ENCODE measurements around the gene CORIN. TPM values are rescaled to one million over a fixed set of nuclear protein-coding genes. Genes with fewer than 3 reads are reported as not detected.
A peak's percentile ranks its signal among the peaks of the same experiment; 100 is the strongest.

The CORIN gene, protein sequence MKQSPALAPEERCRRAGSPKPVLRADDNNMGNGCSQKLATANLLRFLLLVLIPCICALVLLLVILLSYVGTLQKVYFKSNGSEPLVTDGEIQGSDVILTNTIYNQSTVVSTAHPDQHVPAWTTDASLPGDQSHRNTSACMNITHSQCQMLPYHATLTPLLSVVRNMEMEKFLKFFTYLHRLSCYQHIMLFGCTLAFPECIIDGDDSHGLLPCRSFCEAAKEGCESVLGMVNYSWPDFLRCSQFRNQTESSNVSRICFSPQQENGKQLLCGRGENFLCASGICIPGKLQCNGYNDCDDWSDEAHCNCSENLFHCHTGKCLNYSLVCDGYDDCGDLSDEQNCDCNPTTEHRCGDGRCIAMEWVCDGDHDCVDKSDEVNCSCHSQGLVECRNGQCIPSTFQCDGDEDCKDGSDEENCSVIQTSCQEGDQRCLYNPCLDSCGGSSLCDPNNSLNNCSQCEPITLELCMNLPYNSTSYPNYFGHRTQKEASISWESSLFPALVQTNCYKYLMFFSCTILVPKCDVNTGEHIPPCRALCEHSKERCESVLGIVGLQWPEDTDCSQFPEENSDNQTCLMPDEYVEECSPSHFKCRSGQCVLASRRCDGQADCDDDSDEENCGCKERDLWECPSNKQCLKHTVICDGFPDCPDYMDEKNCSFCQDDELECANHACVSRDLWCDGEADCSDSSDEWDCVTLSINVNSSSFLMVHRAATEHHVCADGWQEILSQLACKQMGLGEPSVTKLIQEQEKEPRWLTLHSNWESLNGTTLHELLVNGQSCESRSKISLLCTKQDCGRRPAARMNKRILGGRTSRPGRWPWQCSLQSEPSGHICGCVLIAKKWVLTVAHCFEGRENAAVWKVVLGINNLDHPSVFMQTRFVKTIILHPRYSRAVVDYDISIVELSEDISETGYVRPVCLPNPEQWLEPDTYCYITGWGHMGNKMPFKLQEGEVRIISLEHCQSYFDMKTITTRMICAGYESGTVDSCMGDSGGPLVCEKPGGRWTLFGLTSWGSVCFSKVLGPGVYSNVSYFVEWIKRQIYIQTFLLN
- total RNA-seq = under 1 TPM; 0.26 to 0.41 TPM

- Mint-ChIP-seq H3K27me3 (no peaks in the 10 kb centered on the region), H3K4me1 (peaks cover 9% of the 10 kb centered on the region), H3K36me3 (ENCODE audit: low read depth) (no peaks in the 10 kb centered on the region), H3K9me3 (no peaks in the 10 kb centered on the region), H3K27ac (no peak within 1 kb of the TSS), H3K4me3 (peak within 1 kb of the TSS; percentile 83)
- ATAC-seq (replicated peaks) = no peak
These were observed at the start of gene CORIN for GRCh38 chr4:47837908-47838294. CORIN (minus strand) TSS chr4:47838067; CDS start chr4:47837949, 118 bp downstream.

DNA sequence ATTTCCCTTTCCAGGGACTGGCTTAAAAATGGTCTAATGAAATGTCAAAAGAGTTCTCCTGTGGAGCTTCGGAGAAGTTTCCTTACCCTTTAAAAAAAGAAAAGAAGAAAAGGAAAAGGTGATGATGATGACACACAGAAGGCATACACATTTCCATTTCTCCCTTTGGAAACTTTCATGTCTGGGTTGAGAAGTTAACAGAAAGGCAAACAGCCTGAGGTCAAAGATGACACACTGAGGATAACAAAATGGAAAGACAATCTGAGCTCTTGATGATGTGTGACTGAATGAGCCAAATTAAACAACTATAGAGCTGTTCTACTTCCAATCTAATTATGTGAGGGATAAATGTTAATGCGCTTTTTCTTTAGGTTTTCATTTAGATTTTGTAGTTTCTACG is 44.4 kb upstream of the CORIN start:
- Mint-ChIP-seq H3K27me3 (no peaks in the 10 kb centered on the region), H3K9me3 (no peaks in the 10 kb centered on the region), H3K36me3 (ENCODE audit: low read depth) (peaks cover 95% of the 10 kb centered on the region), H3K27ac (no peak overlapping the region), H3K4me1 (no peaks in the 10 kb centered on the region), H3K4me3 (no peak overlapping the region)
- ATAC-seq (replicated peaks) = no peak

DNA sequence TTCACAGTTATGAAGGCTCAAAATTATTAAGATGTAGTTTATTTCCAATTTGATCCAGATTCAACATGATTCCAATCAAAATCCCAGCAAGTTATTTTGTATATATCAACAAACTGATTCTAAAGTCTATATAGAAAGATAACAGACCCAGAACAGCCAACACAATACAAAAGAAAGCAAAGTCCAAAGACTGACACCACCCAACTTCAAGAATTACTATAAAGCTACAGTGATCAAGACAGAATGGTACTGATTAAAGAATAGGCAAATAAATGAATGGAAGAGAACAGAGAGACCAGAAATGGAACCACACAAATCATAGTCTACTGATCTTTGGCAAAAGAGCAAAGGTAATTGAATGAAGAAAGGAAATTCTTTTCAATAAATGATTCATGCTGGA is 41.6 kb upstream of the CORIN start:
- Mint-ChIP-seq H3K9me3 (no peaks in the 10 kb centered on the region), H3K4me1 (peaks cover 4% of the 10 kb centered on the region), H3K36me3 (ENCODE audit: low read depth) (peaks cover 95% of the 10 kb centered on the region), H3K27me3 (no peaks in the 10 kb centered on the region), H3K27ac (no peak overlapping the region), H3K4me3 (no peak overlapping the region)
- ATAC-seq (replicated peaks) = no peak

DNA sequence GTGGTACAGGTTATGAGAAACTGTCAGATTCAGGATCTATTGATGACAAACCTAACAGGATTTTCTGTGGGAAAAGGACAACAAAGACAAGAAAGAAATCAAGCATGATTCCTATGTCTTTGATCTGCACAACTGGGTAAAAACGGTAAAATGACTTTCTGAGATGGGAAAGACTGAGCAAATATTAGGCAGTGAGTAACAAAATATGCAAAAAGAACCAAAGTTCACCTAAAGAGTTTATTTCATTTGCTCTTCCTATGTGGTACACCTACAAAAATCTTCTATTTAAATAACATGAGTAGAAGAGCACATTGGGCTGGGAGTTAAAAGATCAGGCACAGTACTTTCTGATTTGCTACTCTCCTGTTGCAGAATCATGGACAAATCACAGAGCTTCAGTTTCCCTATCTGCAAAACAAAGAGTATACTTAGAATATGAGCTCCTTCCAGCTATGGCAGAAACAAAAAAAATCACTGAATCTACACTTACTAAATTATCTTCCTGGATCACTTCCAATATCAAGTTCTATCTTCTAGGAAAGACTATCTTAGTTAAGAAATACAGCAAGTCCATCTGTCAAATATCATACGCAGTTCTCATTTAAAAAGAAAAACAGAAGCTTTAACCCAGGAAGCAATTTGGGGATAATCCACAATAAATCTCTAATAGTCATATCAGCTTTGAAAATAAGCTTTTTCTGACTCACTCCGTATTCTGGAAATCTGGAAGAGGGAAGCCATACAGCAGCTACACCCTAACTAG is 39.1 kb upstream of the CORIN start:
- H3K36me3 Mint-ChIP-seq (ENCODE audit: low read depth) = peaks cover 95% of the 10 kb centered on the region
- no peaks in the 10 kb centered on the region for H3K9me3 Mint-ChIP-seq
- H3K4me1 Mint-ChIP-seq = peaks cover 9% of the 10 kb centered on the region
- no peak for ATAC-seq (replicated peaks)
- H3K27ac Mint-ChIP-seq = no peak overlapping the region
- no peak overlapping the region for H3K4me3 Mint-ChIP-seq
- H3K27me3 Mint-ChIP-seq = no peaks in the 10 kb centered on the region

- H3K4me1 Mint-ChIP-seq = peaks cover 9% of the 10 kb centered on the region
- H3K36me3 Mint-ChIP-seq (ENCODE audit: low read depth) = peaks cover 90% of the 10 kb centered on the region
- H3K9me3 Mint-ChIP-seq = no peaks in the 10 kb centered on the region
- H3K27me3 Mint-ChIP-seq = no peaks in the 10 kb centered on the region
- no peak overlapping the region for H3K27ac Mint-ChIP-seq
- H3K4me3 Mint-ChIP-seq = no peak overlapping the region
- ATAC-seq (replicated peaks) = no peak
These were observed 38.4 kb upstream of the CORIN start for GRCh38 chr4:47876310-47876709.

GRCh38 chr4:47873877-47874541 is 36.1 kb upstream of the CORIN start:
- Mint-ChIP-seq H3K4me1 (peaks cover 9% of the 10 kb centered on the region), H3K36me3 (ENCODE audit: low read depth) (peaks cover 88% of the 10 kb centered on the region), H3K4me3 (peak overlapping the region; percentile 15), H3K27me3 (no peaks in the 10 kb centered on the region), H3K9me3 (no peaks in the 10 kb centered on the region), H3K27ac (peak overlapping the region; percentile 46)
- peak; percentile 97 for ATAC-seq (replicated peaks)

GRCh38 chr4:47863486-47863885 is 25.6 kb upstream of the CORIN start:
- no peak overlapping the region for H3K27ac Mint-ChIP-seq
- ATAC-seq (replicated peaks) = no peak
- H3K4me3 Mint-ChIP-seq = no peak overlapping the region
- no peaks in the 10 kb centered on the region for H3K4me1 Mint-ChIP-seq
- H3K27me3 Mint-ChIP-seq = no peaks in the 10 kb centered on the region
- peaks cover 43% of the 10 kb centered on the region for H3K36me3 Mint-ChIP-seq (ENCODE audit: low read depth)
- H3K9me3 Mint-ChIP-seq = no peaks in the 10 kb centered on the region

DNA sequence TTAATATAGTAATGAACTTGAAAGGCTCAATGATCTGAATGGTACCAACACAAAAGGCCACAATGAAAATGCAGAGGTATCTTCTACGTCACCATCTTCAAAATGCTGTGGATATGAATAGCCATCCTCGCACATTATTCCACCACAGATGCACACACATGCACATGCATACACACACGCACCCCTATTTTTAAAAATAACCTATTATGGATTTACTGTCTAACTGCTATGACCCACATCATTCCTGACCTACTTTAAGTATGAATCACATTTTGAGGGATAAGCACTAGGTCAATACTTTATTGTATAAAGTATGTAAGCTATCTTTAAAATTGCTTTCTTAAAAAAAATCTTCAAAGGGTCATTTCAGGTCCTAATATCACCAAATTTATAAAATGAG is 24.4 kb upstream of the CORIN start:
- Mint-ChIP-seq H3K4me3 (no peak overlapping the region), H3K36me3 (ENCODE audit: low read depth) (peaks cover 31% of the 10 kb centered on the region), H3K27ac (no peak overlapping the region), H3K4me1 (no peaks in the 10 kb centered on the region), H3K9me3 (no peaks in the 10 kb centered on the region), H3K27me3 (no peaks in the 10 kb centered on the region)
- no peak for ATAC-seq (replicated peaks)

- peaks cover 16% of the 10 kb centered on the region for H3K36me3 Mint-ChIP-seq (ENCODE audit: low read depth)
- no peak overlapping the region for H3K4me3 Mint-ChIP-seq
- no peaks in the 10 kb centered on the region for H3K4me1 Mint-ChIP-seq
- ATAC-seq (replicated peaks) = no peak
- no peaks in the 10 kb centered on the region for H3K9me3 Mint-ChIP-seq
- no peaks in the 10 kb centered on the region for H3K27me3 Mint-ChIP-seq
- H3K27ac Mint-ChIP-seq = no peak overlapping the region
These were observed 22.4 kb upstream of the CORIN start for GRCh38 chr4:47860305-47860704.

- no peak overlapping the region for H3K27ac Mint-ChIP-seq
- no peaks in the 10 kb centered on the region for H3K9me3 Mint-ChIP-seq
- H3K27me3 Mint-ChIP-seq = no peaks in the 10 kb centered on the region
- H3K4me3 Mint-ChIP-seq = no peak overlapping the region
- H3K4me1 Mint-ChIP-seq = no peaks in the 10 kb centered on the region
- H3K36me3 Mint-ChIP-seq (ENCODE audit: low read depth) = peaks cover 32% of the 10 kb centered on the region
- no peak for ATAC-seq (replicated peaks)
These were observed 20.1 kb upstream of the CORIN start for GRCh38 chr4:47858006-47858405.

DNA sequence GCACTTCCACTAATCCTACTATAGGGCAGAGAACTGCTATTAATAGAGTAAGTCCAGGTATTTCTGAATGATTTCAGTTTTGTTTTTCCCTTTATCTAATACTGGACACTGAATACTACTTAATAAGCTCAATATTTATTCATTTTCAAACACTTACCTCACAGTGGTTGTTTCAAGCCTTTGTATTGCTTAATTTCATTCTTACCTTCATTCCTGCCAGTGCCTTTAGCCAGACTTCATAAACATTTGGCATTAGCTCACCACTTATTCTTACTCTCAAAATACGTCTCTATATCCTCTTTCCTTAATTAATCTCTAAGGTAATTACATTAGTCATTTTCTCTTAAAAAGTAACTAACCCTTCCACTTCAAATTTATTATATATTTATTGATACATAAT is 18.8 kb upstream of the CORIN start:
- no peaks in the 10 kb centered on the region for H3K4me1 Mint-ChIP-seq
- no peaks in the 10 kb centered on the region for H3K9me3 Mint-ChIP-seq
- peaks cover 36% of the 10 kb centered on the region for H3K36me3 Mint-ChIP-seq (ENCODE audit: low read depth)
- no peak overlapping the region for H3K4me3 Mint-ChIP-seq
- no peaks in the 10 kb centered on the region for H3K27me3 Mint-ChIP-seq
- ATAC-seq (replicated peaks) = no peak
- no peak overlapping the region for H3K27ac Mint-ChIP-seq

DNA sequence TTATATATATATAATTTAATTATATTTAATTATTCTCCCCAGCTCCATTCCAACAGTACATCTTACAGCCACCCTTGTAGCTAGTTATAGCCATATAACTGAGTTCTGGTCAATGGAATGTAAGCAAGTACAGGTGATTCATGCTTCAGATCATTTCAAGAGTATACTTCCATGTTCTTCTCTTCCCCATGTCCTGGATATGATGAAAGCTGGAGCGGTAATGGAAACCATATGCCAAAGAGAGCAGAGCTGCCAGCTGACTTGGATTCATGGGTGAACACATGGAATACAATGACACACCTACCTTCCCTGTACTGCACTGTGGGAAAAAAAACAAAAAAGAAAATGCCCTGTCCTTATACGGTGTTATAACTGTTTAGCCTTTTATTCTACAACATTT is 17.5 kb upstream of the CORIN start:
- no peaks in the 10 kb centered on the region for H3K9me3 Mint-ChIP-seq
- no peak overlapping the region for H3K4me3 Mint-ChIP-seq
- peaks cover 50% of the 10 kb centered on the region for H3K36me3 Mint-ChIP-seq (ENCODE audit: low read depth)
- no peaks in the 10 kb centered on the region for H3K27me3 Mint-ChIP-seq
- no peak for ATAC-seq (replicated peaks)
- H3K27ac Mint-ChIP-seq = no peak overlapping the region
- H3K4me1 Mint-ChIP-seq = no peaks in the 10 kb centered on the region

DNA sequence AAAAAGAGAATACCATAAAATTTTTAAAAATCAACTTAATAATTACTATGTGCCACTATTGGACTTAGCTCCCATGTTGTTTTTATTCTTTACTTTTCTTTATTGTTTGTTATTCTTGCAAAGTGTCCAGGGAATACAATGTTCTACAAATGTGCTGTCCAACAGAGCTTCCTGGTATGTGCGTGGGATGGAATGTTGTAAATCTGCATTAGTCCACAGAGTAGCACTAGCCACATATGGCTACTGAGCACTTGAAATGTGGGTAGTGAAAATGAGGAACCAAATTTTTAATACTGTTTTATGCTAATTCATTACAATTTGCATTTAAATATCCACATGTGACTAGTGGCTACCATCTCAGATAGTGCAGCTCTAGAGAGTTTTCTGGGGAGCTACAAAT is 14.3 kb upstream of the CORIN start:
- H3K4me3 Mint-ChIP-seq = no peak overlapping the region
- no peaks in the 10 kb centered on the region for H3K27me3 Mint-ChIP-seq
- H3K27ac Mint-ChIP-seq = no peak overlapping the region
- no peak for ATAC-seq (replicated peaks)
- H3K9me3 Mint-ChIP-seq = no peaks in the 10 kb centered on the region
- H3K36me3 Mint-ChIP-seq (ENCODE audit: low read depth) = peaks cover 69% of the 10 kb centered on the region
- H3K4me1 Mint-ChIP-seq = no peaks in the 10 kb centered on the region

DNA sequence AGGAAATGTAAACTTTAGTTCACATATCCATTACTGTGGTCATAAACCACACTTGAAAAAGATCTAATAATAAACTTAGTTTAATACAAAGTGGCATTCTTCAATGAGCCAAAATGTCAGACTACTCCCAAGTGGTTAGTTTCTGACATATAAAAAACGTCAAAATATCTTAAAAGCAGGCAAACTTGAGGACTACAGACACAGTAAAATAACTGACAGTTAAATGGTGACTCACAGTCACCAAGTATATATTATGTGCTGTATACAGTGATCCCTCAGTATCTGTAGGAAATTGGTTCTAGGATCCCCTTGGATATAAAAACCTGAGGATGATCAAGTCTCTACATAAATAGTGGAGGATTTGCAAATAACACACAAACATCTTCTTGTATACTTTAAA is 11.6 kb upstream of the CORIN start:
- ATAC-seq (replicated peaks) = no peak
- no peaks in the 10 kb centered on the region for H3K9me3 Mint-ChIP-seq

More for the DNA sequence above, 11.6 kb upstream of the CORIN start:
- H3K4me1 Mint-ChIP-seq = no peaks in the 10 kb centered on the region
- no peaks in the 10 kb centered on the region for H3K27me3 Mint-ChIP-seq
- H3K36me3 Mint-ChIP-seq (ENCODE audit: low read depth) = peaks cover 76% of the 10 kb centered on the region
- H3K4me3 Mint-ChIP-seq = no peak overlapping the region
- H3K27ac Mint-ChIP-seq = no peak overlapping the region
